ENCODE measurements around the gene TCOF1. TPM values are rescaled to one million over a fixed set of nuclear protein-coding genes. Genes with fewer than 3 reads are reported as not detected.

Gene TCOF1
- total RNA-seq, 1 donor from 2014 or later, result 32.5 TPM

- TF ChIP-seq, protein P1, sequence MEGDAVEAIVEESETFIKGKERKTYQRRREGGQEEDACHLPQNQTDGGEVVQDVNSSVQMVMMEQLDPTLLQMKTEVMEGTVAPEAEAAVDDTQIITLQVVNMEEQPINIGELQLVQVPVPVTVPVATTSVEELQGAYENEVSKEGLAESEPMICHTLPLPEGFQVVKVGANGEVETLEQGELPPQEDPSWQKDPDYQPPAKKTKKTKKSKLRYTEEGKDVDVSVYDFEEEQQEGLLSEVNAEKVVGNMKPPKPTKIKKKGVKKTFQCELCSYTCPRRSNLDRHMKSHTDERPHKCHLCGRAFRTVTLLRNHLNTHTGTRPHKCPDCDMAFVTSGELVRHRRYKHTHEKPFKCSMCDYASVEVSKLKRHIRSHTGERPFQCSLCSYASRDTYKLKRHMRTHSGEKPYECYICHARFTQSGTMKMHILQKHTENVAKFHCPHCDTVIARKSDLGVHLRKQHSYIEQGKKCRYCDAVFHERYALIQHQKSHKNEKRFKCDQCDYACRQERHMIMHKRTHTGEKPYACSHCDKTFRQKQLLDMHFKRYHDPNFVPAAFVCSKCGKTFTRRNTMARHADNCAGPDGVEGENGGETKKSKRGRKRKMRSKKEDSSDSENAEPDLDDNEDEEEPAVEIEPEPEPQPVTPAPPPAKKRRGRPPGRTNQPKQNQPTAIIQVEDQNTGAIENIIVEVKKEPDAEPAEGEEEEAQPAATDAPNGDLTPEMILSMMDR (IDR thresholded peaks at IDR 0.05), result no peak
- Mint-ChIP-seq H3K4me3 (ENCODE audit: unreplicated experiment) (no peak overlapping the region), H3K9me3 (ENCODE audit: unreplicated experiment) (no peaks in the 10 kb centered on the region), H3K27me3 (ENCODE audit: unreplicated experiment) (no peaks in the 10 kb centered on the region), H3K27ac (ENCODE audit: unreplicated experiment) (no peak overlapping the region), H3K4me1 (ENCODE audit: unreplicated experiment) (peaks cover 10% of the 10 kb centered on the region), H3K36me3 (ENCODE audit: unreplicated experiment) (peaks cover 31% of the 10 kb centered on the region)
- no peak for DNase-seq (ENCODE audit: extremely low spot score, unreplicated experiment)
These were observed 5.7 kb downstream of the TCOF1 start for GRCh38 chr5:150363185-150363584.

- H3K9me3 Mint-ChIP-seq (ENCODE audit: unreplicated experiment), result no peaks in the 10 kb centered on the region
These were observed 6.5 kb downstream of the TCOF1 start for GRCh38 chr5:150364004-150364403.

DNA sequence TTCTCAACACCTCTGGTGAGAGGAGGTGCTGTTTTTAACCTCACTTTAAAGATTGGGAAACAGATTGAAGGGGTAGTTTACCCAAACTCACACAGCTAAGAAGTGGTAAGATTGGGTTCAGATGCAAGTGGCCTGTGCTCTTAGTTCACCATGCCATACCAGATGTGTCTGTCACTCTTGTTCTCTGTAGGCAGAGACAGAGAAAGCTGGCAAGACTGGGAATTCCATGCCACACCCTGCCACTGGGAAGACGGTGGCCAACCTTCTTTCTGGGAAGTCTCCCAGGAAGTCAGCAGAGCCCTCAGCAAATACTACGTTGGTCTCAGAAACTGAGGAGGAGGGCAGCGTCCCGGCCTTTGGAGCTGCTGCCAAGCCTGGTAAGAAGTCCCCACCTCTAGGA is 11.0 kb downstream of the TCOF1 start:
- Mint-ChIP-seq H3K27ac (ENCODE audit: unreplicated experiment) (no peak overlapping the region), H3K27me3 (ENCODE audit: unreplicated experiment) (no peaks in the 10 kb centered on the region), H3K9me3 (ENCODE audit: unreplicated experiment) (no peaks in the 10 kb centered on the region), H3K4me3 (ENCODE audit: unreplicated experiment) (no peak overlapping the region), H3K4me1 (ENCODE audit: unreplicated experiment) (no peaks in the 10 kb centered on the region), H3K36me3 (ENCODE audit: unreplicated experiment) (peaks cover 34% of the 10 kb centered on the region)
- no peak for DNase-seq (ENCODE audit: extremely low spot score, unreplicated experiment)
- TF ChIP-seq, protein P1 (IDR thresholded peaks at IDR 0.05), result no peak

More at GRCh38 chr5:150364004-150364403, 6.5 kb downstream of the TCOF1 start:
- TF ChIP-seq, protein P1 (IDR thresholded peaks at IDR 0.05), result no peak
- peaks cover 32% of the 10 kb centered on the region for H3K36me3 Mint-ChIP-seq (ENCODE audit: unreplicated experiment)
- H3K4me1 Mint-ChIP-seq (ENCODE audit: unreplicated experiment), result peaks cover 2% of the 10 kb centered on the region
- H3K27me3 Mint-ChIP-seq (ENCODE audit: unreplicated experiment), result no peaks in the 10 kb centered on the region
- no peak overlapping the region for H3K27ac Mint-ChIP-seq (ENCODE audit: unreplicated experiment)
- no peak for DNase-seq (ENCODE audit: extremely low spot score, unreplicated experiment)
- H3K4me3 Mint-ChIP-seq (ENCODE audit: unreplicated experiment), result no peak overlapping the region

GRCh38 chr5:150372639-150373038 is 15.1 kb downstream of the TCOF1 start:
- Mint-ChIP-seq H3K4me3 (ENCODE audit: unreplicated experiment) (no peak overlapping the region), H3K27ac (ENCODE audit: unreplicated experiment) (no peak overlapping the region), H3K27me3 (ENCODE audit: unreplicated experiment) (no peaks in the 10 kb centered on the region), H3K36me3 (ENCODE audit: unreplicated experiment) (peaks cover 43% of the 10 kb centered on the region), H3K9me3 (ENCODE audit: unreplicated experiment) (no peaks in the 10 kb centered on the region), H3K4me1 (ENCODE audit: unreplicated experiment) (peaks cover 14% of the 10 kb centered on the region)
- TF ChIP-seq, protein P1 (IDR thresholded peaks at IDR 0.05), result no peak
- DNase-seq (ENCODE audit: extremely low spot score, unreplicated experiment), result no peak

DNA sequence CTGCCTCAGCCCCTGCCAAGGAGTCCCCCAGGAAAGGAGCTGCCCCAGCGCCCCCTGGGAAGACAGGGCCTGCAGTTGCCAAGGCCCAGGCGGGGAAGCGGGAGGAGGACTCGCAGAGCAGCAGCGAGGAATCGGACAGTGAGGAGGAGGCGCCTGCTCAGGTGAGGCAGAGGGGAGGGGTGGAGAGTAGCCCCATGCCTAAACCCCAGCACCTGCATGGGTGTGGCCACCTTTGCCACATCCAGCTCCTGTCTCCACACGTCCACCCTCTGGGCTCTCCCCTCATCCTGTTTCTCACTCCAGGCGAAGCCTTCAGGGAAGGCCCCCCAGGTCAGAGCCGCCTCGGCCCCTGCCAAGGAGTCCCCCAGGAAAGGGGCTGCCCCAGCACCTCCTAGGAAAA is 17.2 kb downstream of the TCOF1 start:
- H3K36me3 Mint-ChIP-seq (ENCODE audit: unreplicated experiment), result peaks cover 55% of the 10 kb centered on the region
- H3K4me1 Mint-ChIP-seq (ENCODE audit: unreplicated experiment), result peaks cover 23% of the 10 kb centered on the region
- no peaks in the 10 kb centered on the region for H3K27me3 Mint-ChIP-seq (ENCODE audit: unreplicated experiment)
- no peak overlapping the region for H3K4me3 Mint-ChIP-seq (ENCODE audit: unreplicated experiment)
- no peak for DNase-seq (ENCODE audit: extremely low spot score, unreplicated experiment)
- TF ChIP-seq, protein P1 (IDR thresholded peaks at IDR 0.05), result no peak
- H3K9me3 Mint-ChIP-seq (ENCODE audit: unreplicated experiment), result peaks cover 7% of the 10 kb centered on the region
- H3K27ac Mint-ChIP-seq (ENCODE audit: unreplicated experiment), result no peak overlapping the region
